Gastroesophageal sphincter (tissue), 4 donors: ENCODE data around the gene SOX8. TPM values are rescaled to one million over a fixed set of nuclear protein-coding genes. Genes with fewer than 3 reads are reported as not detected.
A peak's percentile ranks its signal among the peaks of the same experiment; 100 is the strongest.

Experiments
- ATAC-seq: fragments of 150-250 bp; one replicate; pipeline ENCODE4 v1.9.1; 2016; ENCODE audit warnings: mild to moderate bottlenecking, moderate library complexity
- H3K27ac ChIP-seq, 4 donors: fragments of 200-600 bp; sonication (generic) in 3 of 4; 1 replicate in 3 of 4; 2 replicates in 1 of 4; pipeline ENCODE4 v1.5.1; 2016 to 2019
- H3K27me3 ChIP-seq: fragments of 200-600 bp; sonication (generic); one replicate; pipeline ENCODE4 v1.5.1; 2019
- H3K36me3 ChIP-seq, 2 donors: fragments of 200-600 bp; sonication (generic); one replicate each; pipeline ENCODE4 v1.5.1; 2019; ENCODE audit warnings: control low read depth in 1 of 2
- H3K4me1 ChIP-seq, 3 donors: fragments of 200-600 bp; sonication (generic); 1 replicate in 2 of 3; 2 replicates in 1 of 3; pipeline ENCODE4 v1.5.1; 2016 to 2019; ENCODE audit warnings: control low read depth in 2 of 3
- H3K4me3 ChIP-seq, 2 donors: fragments of 200-600 bp; sonication (generic); one replicate each; pipeline ENCODE4 v1.5.1; 2019; ENCODE audit warnings: mild to moderate bottlenecking in 1 of 2, moderate library complexity in 1 of 2
- H3K9me3 ChIP-seq, 3 donors: fragments of 200-600 bp; sonication (generic); one replicate each; pipeline ENCODE4 v1.5.1; 2017 to 2019; ENCODE audit warnings: control low read depth in 2 of 3
- CTCF ChIP-seq, 4 experiments: fragments of 200-600 bp in 2 of 4; fragments of 450-650 bp in 2 of 4; sonication (generic) in 1 of 4; IDR thresholded peaks; one replicate each; pipeline ENCODE4 v1.5.1; 2017 to 2019; ENCODE audit warnings: antibody characterized with exemption in 4 of 4, mild to moderate bottlenecking in 2 of 4, moderate library complexity in 2 of 4
- EP300 ChIP-seq: sonication (generic); formaldehyde crosslinking; IDR thresholded peaks from one replicate; pipeline ENCODE4 v1.6.1; 2017; ENCODE audit warnings: antibody characterized with exemption, mild to moderate bottlenecking
- POLR2A ChIP-seq, 2 donors: fragments of 450-650 bp; IDR thresholded peaks; one replicate each; pipeline ENCODE4 v1.6.1; 2017; ENCODE audit warnings: antibody characterized with exemption in 2 of 2, mild to moderate bottlenecking in 2 of 2, moderate library complexity in 1 of 2
- POLR2AphosphoS5 ChIP-seq: sonication (generic); formaldehyde crosslinking; IDR thresholded peaks from one replicate; pipeline ENCODE4 v1.6.1; 2017; ENCODE audit warnings: antibody characterized with exemption
- WGBS, 2 donors: methylation state at CpG; one replicate each; pipeline ENCODE4 v1.1.5; 2018; ENCODE audit warnings: low coverage in 1 of 2; 5-methylcytosine and 5-hydroxymethylcytosine counted together
- total RNA-seq, 4 donors: library from RNA; depleted of rRNA; stranded (reverse); fragments of >200 nt; gene quantifications; one replicate each; pipeline ENCODE4 v1.1.0, GENCODE V29; 2016

Gene SOX8
- total RNA-seq, 4 donors from 2014 or later: 2.0 to 4.5 (median 3.6) TPM

GRCh38 chr16:975291-975690 lies 6.3 kb upstream of the SOX8 start:
- H3K4me1 ChIP-seq: peaks cover 0 to 48% (median 7%) of the 10 kb centered on the region in 3 donors
- 93 to 100% methylated on average over 1 to 9 of the region's 12 CpGs for WGBS, 2 donors
- no peak overlapping the region for H3K27ac ChIP-seq
- no peaks in the 10 kb centered on the region for H3K36me3 ChIP-seq
- no peak for ATAC-seq
- H3K9me3 ChIP-seq: no peaks in the 10 kb centered on the region
- H3K4me3 ChIP-seq: no peak overlapping the region
- no peak for TF ChIP-seq CTCF (IDR thresholded peaks at IDR 0.05)
- TF ChIP-seq EP300: no peak
- TF ChIP-seq POLR2A (IDR thresholded peaks at IDR 0.05): no peak
- TF ChIP-seq POLR2AphosphoS5: no peak
- peaks cover 21% of the 10 kb centered on the region for H3K27me3 ChIP-seq

- Histone ChIP-seq H3K4me3 (no peak overlapping the region), H3K27me3 (peaks cover 33% of the 10 kb centered on the region), H3K4me1 (peaks cover 0 to 55% (median 11%) of the 10 kb centered on the region in 3 donors), H3K36me3 (no peaks in the 10 kb centered on the region), H3K27ac (peak overlapping the region in 3 of 4 donors; percentile 65 to 75 (median 72)), H3K9me3 (no peaks in the 10 kb centered on the region)
- no CpG with 5 or more reads among the region's 24 CpGs for WGBS, 2 donors
- TF ChIP-seq POLR2AphosphoS5 (no peak), POLR2A (IDR thresholded peaks at IDR 0.05) (no peak), EP300 (no peak), CTCF (IDR thresholded peaks at IDR 0.05) (no peak)
- no peak for ATAC-seq
Measured at GRCh38 chr16:976389-976931, 5.1 kb upstream of the SOX8 start.

GRCh38 chr16:977081-977701 lies 4.4 kb upstream of the SOX8 start:
- ATAC-seq: peak; percentile 31
- WGBS, 2 donors: 35 to 53% methylated on average over 4 to 6 of the region's 28 CpGs
- Histone ChIP-seq H3K36me3 (no peaks in the 10 kb centered on the region), H3K27me3 (peaks cover 40% of the 10 kb centered on the region), H3K4me3 (no peak overlapping the region), H3K9me3 (no peaks in the 10 kb centered on the region), H3K4me1 (peaks cover 0 to 60% (median 13%) of the 10 kb centered on the region in 3 donors), H3K27ac (peak overlapping the region in 3 of 4 donors; percentile 65 to 75 (median 72))
- TF ChIP-seq POLR2A (IDR thresholded peaks at IDR 0.05) (no peak), EP300 (no peak), CTCF (IDR thresholded peaks at IDR 0.05) (no peak)

GRCh38 chr16:977896-978295 lies 3.7 kb upstream of the SOX8 start:
- peak overlapping the region in 3 of 4 donors; percentile 65 to 75 (median 72) for H3K27ac ChIP-seq
- no peak for ATAC-seq
- TF ChIP-seq EP300 (no peak), CTCF (IDR thresholded peaks at IDR 0.05) (no peak), POLR2A (IDR thresholded peaks at IDR 0.05) (no peak), POLR2AphosphoS5 (no peak)
- peaks cover 47% of the 10 kb centered on the region for H3K27me3 ChIP-seq
- H3K4me1 ChIP-seq: peaks cover 0 to 67% (median 16%) of the 10 kb centered on the region in 3 donors
- no peaks in the 10 kb centered on the region for H3K9me3 ChIP-seq
- H3K36me3 ChIP-seq: no peaks in the 10 kb centered on the region
- 89 to 91% methylated on average over 8 of the region's 8 CpGs for WGBS, 2 donors
- no peak overlapping the region for H3K4me3 ChIP-seq

- Histone ChIP-seq H3K27me3 (peaks cover 53% of the 10 kb centered on the region), H3K4me3 (no peak overlapping the region), H3K27ac (no peak overlapping the region), H3K4me1 (peaks cover 0 to 67% (median 16%) of the 10 kb centered on the region in 3 donors), H3K9me3 (no peaks in the 10 kb centered on the region), H3K36me3 (no peaks in the 10 kb centered on the region)
- no peak for ATAC-seq
- TF ChIP-seq EP300 (no peak), POLR2A (IDR thresholded peaks at IDR 0.05) (no peak), POLR2AphosphoS5 (no peak), CTCF (IDR thresholded peaks at IDR 0.05) (no peak)
- 60 to 84% methylated on average over 2 to 5 of the region's 9 CpGs for WGBS, 2 donors
Measured at GRCh38 chr16:978403-978802, 3.2 kb upstream of the SOX8 start.
